ENCODE data around the gene DACH1. TPM values are rescaled to one million over a fixed set of nuclear protein-coding genes. Genes with fewer than 3 reads are reported as not detected.

The DACH1 gene
- total and polyA plus RNA-seq, 11 donors, result 1.2 to 3.8 (median 2.1) TPM

GRCh38 chr13:71730267-71730666 is 136.7 kb downstream of the DACH1 start:
- 98 to 100% (median 100%) methylated on average over 1 of the region's 1 CpG for WGBS, 4 donors
- ATAC-seq, result no peak
- H3K27me3 ChIP-seq, result no peaks in the 10 kb centered on the region
- no peak overlapping the region for H3K27ac ChIP-seq
- intact Hi-C loops (cut with DNase I), result no loop called here
- H3K9me3 ChIP-seq, result no peaks in the 10 kb centered on the region
- no peak overlapping the region for H3K4me3 ChIP-seq
- TF ChIP-seq POLR2A (IDR thresholded peaks at IDR 0.05) (no peak), CTCF (IDR thresholded peaks at IDR 0.05) (no peak)
- DNase-seq, result no peak
- peaks cover 0 to 8% (median 0%) of the 10 kb centered on the region in 12 donors for H3K4me1 ChIP-seq
- H3K36me3 ChIP-seq, result no peaks in the 10 kb centered on the region

DNA sequence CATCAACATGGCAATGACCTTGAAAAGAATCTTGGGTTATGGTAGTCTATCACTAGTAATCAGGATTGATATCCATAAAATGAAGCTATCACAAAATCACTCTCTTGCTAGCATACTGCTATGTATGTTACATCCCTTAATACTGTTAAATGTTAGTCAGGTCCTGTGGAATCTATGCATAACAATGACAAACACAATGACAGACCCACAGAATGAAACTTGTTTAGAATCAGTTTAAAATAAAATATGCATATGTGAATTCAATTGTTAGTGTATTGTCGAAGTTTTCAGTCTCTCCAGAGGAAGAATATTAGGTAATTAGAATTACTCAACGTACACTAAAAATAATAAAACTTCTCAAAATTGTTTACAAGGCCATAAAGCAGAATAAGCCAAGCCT is 137.6 kb downstream of the DACH1 start:
- no peaks in the 10 kb centered on the region for H3K9me3 ChIP-seq
- intact Hi-C loops (cut with DNase I), result no loop called here
- no peaks in the 10 kb centered on the region for H3K27me3 ChIP-seq
- peaks cover 0 to 8% (median 0%) of the 10 kb centered on the region in 12 donors for H3K4me1 ChIP-seq
- ATAC-seq (no peak), DNase-seq (no peak)
- no peak overlapping the region for H3K27ac ChIP-seq
- TF ChIP-seq POLR2A (IDR thresholded peaks at IDR 0.05), result no peak
- no peak for TF ChIP-seq CTCF (IDR thresholded peaks at IDR 0.05)
- no peak overlapping the region for H3K4me3 ChIP-seq
- H3K36me3 ChIP-seq, result no peaks in the 10 kb centered on the region
- WGBS, 4 donors, result 66 to 90% (median 81%) methylated on average over 2 of the region's 2 CpGs

- TF ChIP-seq CTCF (IDR thresholded peaks at IDR 0.05) (no peak), POLR2A (IDR thresholded peaks at IDR 0.05) (no peak)
- no peak overlapping the region for H3K27ac ChIP-seq
- H3K27me3 ChIP-seq, result no peaks in the 10 kb centered on the region
- peaks cover 0 to 8% (median 0%) of the 10 kb centered on the region in 12 donors for H3K4me1 ChIP-seq
- no peak overlapping the region for H3K4me3 ChIP-seq
- H3K36me3 ChIP-seq, result no peaks in the 10 kb centered on the region
- 71 to 82% (median 78%) methylated on average over 1 of the region's 1 CpG for WGBS, 4 donors
- no peak for ATAC-seq
- H3K9me3 ChIP-seq, result no peaks in the 10 kb centered on the region
- no peak for DNase-seq
- intact Hi-C loops (cut with DNase I), result no loop called here
These were observed 139.3 kb downstream of the DACH1 start for GRCh38 chr13:71727662-71728061.

DNA sequence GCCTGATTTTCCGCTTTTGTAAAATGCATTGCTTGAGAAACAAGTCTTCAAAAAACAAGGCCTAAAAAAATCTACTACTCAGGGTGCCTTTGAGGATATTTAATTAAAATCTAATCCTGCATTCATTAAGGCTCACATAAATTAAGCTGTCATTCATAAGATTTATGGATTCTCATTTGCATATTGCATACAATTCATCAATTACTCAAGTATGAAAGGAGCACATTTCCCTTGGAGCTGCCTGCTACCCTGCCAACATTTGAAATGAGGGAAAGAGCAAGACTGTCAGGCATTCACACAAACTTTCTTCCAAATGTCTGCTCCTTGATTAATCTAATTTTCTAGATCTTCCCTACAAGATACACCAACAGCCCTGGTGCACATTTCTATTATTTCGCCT is 140.0 kb downstream of the DACH1 start:
- TF ChIP-seq POLR2A (IDR thresholded peaks at IDR 0.05) (no peak), CTCF (IDR thresholded peaks at IDR 0.05) (no peak)
- H3K4me1 ChIP-seq, result peaks cover 0 to 8% (median 0%) of the 10 kb centered on the region in 12 donors
- H3K27me3 ChIP-seq, result no peaks in the 10 kb centered on the region
- no peaks in the 10 kb centered on the region for H3K36me3 ChIP-seq
- H3K9me3 ChIP-seq, result no peaks in the 10 kb centered on the region
- no peak overlapping the region for H3K27ac ChIP-seq
- 96 to 99% (median 97%) methylated on average over 2 of the region's 2 CpGs for WGBS, 4 donors
- intact Hi-C loops (cut with DNase I), result no loop called here
- ATAC-seq, result no peak
- no peak for DNase-seq
- no peak overlapping the region for H3K4me3 ChIP-seq
